ENCODE data around the gene KCNJ6. TPM values are rescaled to one million over a fixed set of nuclear protein-coding genes. Genes with fewer than 3 reads are reported as not detected.

KCNJ6 gene
- total and polyA plus RNA-seq, 2 of the 8 experiments (the other 6 are each of a cell fraction or from before 2014, with no cell fraction given): 0.51 to 1.2 TPM

DNA sequence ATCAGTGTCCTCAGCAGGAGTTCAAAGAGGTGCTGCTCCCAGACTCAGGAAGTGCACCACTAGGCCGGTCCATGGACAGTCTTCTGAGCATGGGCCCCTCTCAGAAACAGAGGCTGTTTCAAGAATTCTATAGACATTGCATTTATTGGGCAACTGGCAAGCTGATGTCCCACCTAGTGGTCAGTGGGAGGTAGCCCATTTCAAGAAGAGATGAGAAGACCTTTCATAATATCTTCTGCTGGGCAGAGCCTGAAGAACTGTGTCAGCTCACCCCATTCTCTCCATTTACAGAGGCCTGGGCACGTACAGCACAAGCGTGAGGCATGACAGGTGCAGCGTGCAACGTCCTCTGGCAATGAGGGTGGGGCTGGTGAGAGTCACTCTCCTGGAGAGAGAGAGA, 333.7 kb downstream of the KCNJ6 start:
- Histone ChIP-seq H4K8ac (ENCODE audit: extremely low read depth, insufficient read depth, low read length) (no peak overlapping the region), H2BK120ac (replicated peaks; ENCODE audit: low read depth, low read length) (no peak overlapping the region), H3K4me1 (replicated peaks in 1 of 4; ENCODE audit: control insufficient read depth in 3 of 4, insufficient read depth in 4 of 4, low read length in 3 of 4) (peaks cover 0 to 2% (median 0%) of the 10 kb centered on the region in 4 experiments; a peak in 1 of 7 replicates), H2BK5ac (ENCODE audit: low read depth, low read length) (no peak overlapping the region), H3K4me3 (ENCODE audit: extremely low read depth in 1 of 4, insufficient read depth in 2 of 4, low read depth in 3 of 4, low read length in 4 of 4) (no peak overlapping the region), H3K56ac (replicated peaks; ENCODE audit: insufficient read length, low read depth, low read length) (no peak overlapping the region), H3K23me2 (ENCODE audit: low read depth, low read length) (no peaks in the 10 kb centered on the region), H4K5ac (ENCODE audit: insufficient read length, low read depth, low read length) (no peak overlapping the region), H2AFZ (ENCODE audit: low read length) (no peak overlapping the region), H2BK15ac (ENCODE audit: low read length) (no peak overlapping the region), H3K27ac (ENCODE audit: low read depth, low read length) (no peak overlapping the region), H2BK12ac (ENCODE audit: low read depth, low read length) (no peak overlapping the region), H3K4ac (replicated peaks; ENCODE audit: insufficient read length, low read depth, low read length) (no peak overlapping the region), H3K79me2 (ENCODE audit: control insufficient read depth in 1 of 2, insufficient read depth in 2 of 2, low read length in 2 of 2) (no peaks in the 10 kb centered on the region), H3K14ac (ENCODE audit: insufficient read length) (no peak overlapping the region), H4K91ac (replicated peaks; ENCODE audit: insufficient read length, low read length) (no peak overlapping the region), H3K23ac (ENCODE audit: insufficient read length) (no peak overlapping the region), H3K9ac (replicated peaks in 1 of 4; ENCODE audit: extremely low read depth in 1 of 4, low read depth in 3 of 4, low read length in 3 of 4) (no peak overlapping the region), H3K4me2 (ENCODE audit: insufficient read depth in 1 of 2, low read depth in 2 of 2, low read length in 2 of 2) (no peak overlapping the region), H3K18ac (ENCODE audit: extremely low read depth, low read length) (no peak overlapping the region), H3K79me1 (ENCODE audit: low read depth, low read length) (no peaks in the 10 kb centered on the region), H2BK20ac (ENCODE audit: low read length) (no peak overlapping the region), H4K20me1 (replicated peaks in 1 of 2; ENCODE audit: control insufficient read depth in 1 of 2, insufficient read depth in 2 of 2, low read length in 2 of 2) (no peaks in the 10 kb centered on the region), H2AK5ac (ENCODE audit: low read depth, low read length) (no peak overlapping the region; the same call in 1 of the 2 replicates), H3K9me3 (ENCODE audit: insufficient read depth in 2 of 2, low read depth in 1 of 2, low read length in 1 of 2) (peaks cover 6 to 15% of the 10 kb centered on the region in 2 experiments), H3K27me3 (replicated peaks in 1 of 4; ENCODE audit: control insufficient read depth in 3 of 4, extremely low read depth in 1 of 4, insufficient read depth in 3 of 4, low read length in 3 of 4) (no peaks in the 10 kb centered on the region), H3K36me3 (ENCODE audit: control insufficient read depth in 2 of 4, insufficient read depth in 4 of 4, low read length in 3 of 4) (no peaks in the 10 kb centered on the region; a peak in 2 of 8 replicates)
- no peak for DNase-seq (ENCODE audit: low read depth in 1 of 2, low spot score in 2 of 2)
- ChIA-PET CTCF (ENCODE audit: partially characterized antibody) (interaction anchor here (0.8 to 1.8 kb wide), 11 partner anchors 10 to 225 kb away, joined by 3 to 6 read pairs (median 3); no protein-coding TSS in a partner anchor), POLR2A (ENCODE audit: partially characterized antibody) (interaction anchor here (0.5 to 0.6 kb wide), 2 partner anchors 10 to 257 kb away, joined by 3 read pairs; no protein-coding TSS in a partner anchor)
- TF ChIP-seq BCL11A (IDR thresholded peaks at IDR 0.05; ENCODE audit: low read depth in 2 of 2, low read length in 2 of 2): no peak
- peak; percentile 71 to 80 for TF ChIP-seq RAD21 (IDR thresholded peaks at IDR 0.05 in 1 of 2, conservative IDR thresholded peaks at IDR 0.05 in 1 of 2; ENCODE audit: low read depth in 2 of 2, low read length in 2 of 2)
- TF ChIP-seq, protein P1, sequence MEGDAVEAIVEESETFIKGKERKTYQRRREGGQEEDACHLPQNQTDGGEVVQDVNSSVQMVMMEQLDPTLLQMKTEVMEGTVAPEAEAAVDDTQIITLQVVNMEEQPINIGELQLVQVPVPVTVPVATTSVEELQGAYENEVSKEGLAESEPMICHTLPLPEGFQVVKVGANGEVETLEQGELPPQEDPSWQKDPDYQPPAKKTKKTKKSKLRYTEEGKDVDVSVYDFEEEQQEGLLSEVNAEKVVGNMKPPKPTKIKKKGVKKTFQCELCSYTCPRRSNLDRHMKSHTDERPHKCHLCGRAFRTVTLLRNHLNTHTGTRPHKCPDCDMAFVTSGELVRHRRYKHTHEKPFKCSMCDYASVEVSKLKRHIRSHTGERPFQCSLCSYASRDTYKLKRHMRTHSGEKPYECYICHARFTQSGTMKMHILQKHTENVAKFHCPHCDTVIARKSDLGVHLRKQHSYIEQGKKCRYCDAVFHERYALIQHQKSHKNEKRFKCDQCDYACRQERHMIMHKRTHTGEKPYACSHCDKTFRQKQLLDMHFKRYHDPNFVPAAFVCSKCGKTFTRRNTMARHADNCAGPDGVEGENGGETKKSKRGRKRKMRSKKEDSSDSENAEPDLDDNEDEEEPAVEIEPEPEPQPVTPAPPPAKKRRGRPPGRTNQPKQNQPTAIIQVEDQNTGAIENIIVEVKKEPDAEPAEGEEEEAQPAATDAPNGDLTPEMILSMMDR (IDR thresholded peaks at IDR 0.05; ENCODE audit: control extremely low read depth in 1 of 3, insufficient read depth in 1 of 3, low read depth in 1 of 3, low read length in 3 of 3): peak in 2 of 3 experiments; percentile 52 to 66; a peak in 3 of 4 replicates
- TF ChIP-seq SP4 (IDR thresholded peaks at IDR 0.05; ENCODE audit: low read length): no peak
- peak; percentile 55; the same call in 1 of the 2 replicates for TF ChIP-seq CEBPB (IDR thresholded peaks at IDR 0.05; ENCODE audit: low read depth, low read length)
- 88% methylated on average over 5 of the region's 5 CpGs; no CpG with 5 or more reads in 1 of the 2 experiments for WGBS, 2 experiments (ENCODE audit: extremely low coverage in 1 of 2, insufficient coverage in 1 of 2, insufficient read length in 1 of 2, insufficient replicate concordance in 2 of 2, low coverage in 1 of 2, low lambda C conversion rate in 2 of 2, missing lambda C conversion rate in 1 of 2)
- no peak for FAIRE-seq
